Measurements from ENCODE around the gene GTF2H4. TPM values are rescaled to one million over a fixed set of nuclear protein-coding genes. Genes with fewer than 3 reads are reported as not detected.

Gene GTF2H4
- total RNA-seq, 1 donor from 2014 or later = 81.0 TPM

- DNase-seq (ENCODE audit: low spot score in 2 of 2) = peak in 1 of 2 donors; percentile 59
Observed at GRCh38 chr6:30881392-30882203, 26.4 kb upstream of the GTF2H4 start.

DNA sequence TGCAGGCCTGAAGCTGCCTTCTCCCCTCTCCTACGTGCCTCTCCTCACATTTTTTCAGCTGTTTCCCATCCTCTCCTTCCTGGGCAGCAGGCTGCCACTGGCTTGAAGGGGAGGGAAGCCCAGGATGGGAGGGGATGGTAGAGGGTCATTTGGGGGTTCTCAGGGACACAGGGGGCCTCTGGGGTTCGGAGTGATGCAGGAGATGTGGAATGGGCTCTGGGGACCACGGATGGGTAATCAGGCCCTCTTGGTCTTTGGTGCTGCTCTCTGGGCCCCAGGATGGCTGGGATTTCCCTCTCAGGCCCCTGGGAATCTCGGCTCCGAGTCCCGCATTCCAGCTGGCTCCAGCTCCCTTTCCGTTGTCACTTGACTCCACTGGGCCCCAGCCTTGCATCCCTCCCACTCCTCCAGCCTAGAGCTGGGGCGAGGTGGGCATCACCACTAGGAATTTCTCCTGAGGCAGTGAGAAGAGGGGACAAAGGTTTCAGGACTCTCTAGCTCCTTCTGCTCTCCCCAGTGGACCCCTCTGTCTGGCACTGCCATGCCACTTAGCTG, 25.7 kb upstream of the GTF2H4 start:
- Histone ChIP-seq H3K4me3 (no peak overlapping the region), H3K27me3 (no peaks in the 10 kb centered on the region), H3K4me1 (peaks cover 0 to 28% of the 10 kb centered on the region in 2 donors), H3K9me3 (no peaks in the 10 kb centered on the region), H3K27ac (peak overlapping the region; percentile 83 to 90), H3K36me3 (no peaks in the 10 kb centered on the region)
- peak in 1 of 2 donors; percentile 54 for DNase-seq (ENCODE audit: low spot score in 2 of 2)
- intact Hi-C loops (cut with DNase I) = no loop called here
- TF ChIP-seq CTCF (IDR thresholded peaks at IDR 0.05) = no peak

More at GRCh38 chr6:30881392-30882203, 26.4 kb upstream of the GTF2H4 start:
- H3K9me3 ChIP-seq = no peaks in the 10 kb centered on the region
- H3K4me3 ChIP-seq = no peak overlapping the region
- no peaks in the 10 kb centered on the region for H3K27me3 ChIP-seq
- no peaks in the 10 kb centered on the region for H3K36me3 ChIP-seq
- H3K4me1 ChIP-seq = peaks cover 0 to 33% of the 10 kb centered on the region in 2 donors
- intact Hi-C loops (cut with DNase I) = no loop called here
- peak overlapping the region; percentile 83 to 90 for H3K27ac ChIP-seq
- TF ChIP-seq CTCF (IDR thresholded peaks at IDR 0.05) = no peak

- Histone ChIP-seq H3K27me3 (no peaks in the 10 kb centered on the region), H3K27ac (peak overlapping the region; percentile 83 to 90), H3K9me3 (no peaks in the 10 kb centered on the region), H3K4me3 (peak overlapping the region in 1 of 2 donors; percentile 78), H3K4me1 (peaks cover 0 to 24% of the 10 kb centered on the region in 2 donors), H3K36me3 (no peaks in the 10 kb centered on the region)
- DNase-seq (ENCODE audit: low spot score in 2 of 2) = peak in 1 of 2 donors; percentile 64
- intact Hi-C loops (cut with DNase I) = no loop called here
- TF ChIP-seq CTCF (IDR thresholded peaks at IDR 0.05) = no peak
Observed at GRCh38 chr6:30882759-30883684, 25.0 kb upstream of the GTF2H4 start.

GRCh38 chr6:30883685-30884520, 24.1 kb upstream of the GTF2H4 start, which contains the start of gene DDR1:
DDR1 (plus strand) TSS chr6:30884519; CDS start chr6:30888730, 4,211 bp downstream.
- Histone ChIP-seq H3K36me3 (peaks cover 0 to 1% of the 10 kb centered on the region in 2 donors), H3K4me1 (peaks cover 0 to 23% of the 10 kb centered on the region in 2 donors), H3K9me3 (no peaks in the 10 kb centered on the region), H3K27ac (peak within 1 kb of the TSS; percentile 83 to 90), H3K4me3 (peak within 1 kb of the TSS; percentile 78 to 87), H3K27me3 (no peaks in the 10 kb centered on the region)
- no peak for TF ChIP-seq CTCF (IDR thresholded peaks at IDR 0.05)
- intact Hi-C loops (cut with DNase I) = loop anchor here (1.0 to 2.0 kb wide), 2 partner anchors 24 to 31 kb away; partner anchors contain the start of genes GTF2H4 and VARS2
- DNase-seq (ENCODE audit: low spot score in 2 of 2) = peak in 1 of 2 donors; percentile 81
